Neural crest cell (in vitro differentiated cells): ENCODE measurements around the gene ATG16L1. TPM values are rescaled to one million over a fixed set of nuclear protein-coding genes. Genes with fewer than 3 reads are reported as not detected.

ENCODE experiments used
- DNase-seq: peaks from one replicate; pipeline ENCODE4 v3.0.0; 2021; ENCODE audit warnings: low read depth, mixed read lengths, low spot score
- H3K27ac Mint-ChIP-seq: one replicate; pipeline ENCODE4 v1.8.0; 2021; ENCODE audit warnings: mild to moderate bottlenecking, mixed read lengths; ENCODE audit not compliant: unreplicated experiment
- H3K27me3 Mint-ChIP-seq: 2 replicates; pipeline ENCODE4 v1.8.0; 2021; ENCODE audit warnings: low read depth, mild to moderate bottlenecking, mixed read lengths
- H3K36me3 Mint-ChIP-seq: 2 replicates; pipeline ENCODE4 v1.8.0; 2021; ENCODE audit warnings: low read depth, mild to moderate bottlenecking, mixed read lengths
- H3K4me1 Mint-ChIP-seq: 2 replicates; pipeline ENCODE4 v1.8.0; 2021; ENCODE audit warnings: mixed read lengths
- H3K4me3 Mint-ChIP-seq: one replicate; pipeline ENCODE4 v1.8.0; 2021; ENCODE audit warnings: mild to moderate bottlenecking, mixed read lengths
- H3K9me3 Mint-ChIP-seq: 2 replicates; pipeline ENCODE4 v1.8.0; 2021; ENCODE audit warnings: mixed read lengths
- CTCF ChIP-seq: fragments of 200-600 bp; sonication (generic); conservative IDR thresholded peaks from 2 replicates; pipeline ENCODE4 v1.5.0; 2021; ENCODE audit warnings: antibody characterized with exemption, mild to moderate bottlenecking
- total RNA-seq: library from RNA; stranded (reverse); gene quantifications from 2 replicates; pipeline ENCODE4 v1.2.1, GENCODE V29; 2021

Gene ATG16L1
- total RNA-seq, 1 donor from 2014 or later, result 28.2 TPM

GRCh38 chr2:233208382-233209116, 42.9 kb upstream of the ATG16L1 start:
- H3K9me3 Mint-ChIP-seq, result no peaks in the 10 kb centered on the region
- no peaks in the 10 kb centered on the region for H3K36me3 Mint-ChIP-seq
- no peak overlapping the region for H3K27ac Mint-ChIP-seq
- H3K4me1 Mint-ChIP-seq, result peaks cover 13% of the 10 kb centered on the region
- no peak for DNase-seq
- H3K27me3 Mint-ChIP-seq, result peaks cover 24% of the 10 kb centered on the region
- no peak overlapping the region for H3K4me3 Mint-ChIP-seq
- TF ChIP-seq CTCF, result no peak

GRCh38 chr2:233209117-233209532, 42.3 kb upstream of the ATG16L1 start:
- Mint-ChIP-seq H3K9me3 (no peaks in the 10 kb centered on the region), H3K4me3 (no peak overlapping the region)

GRCh38 chr2:233209533-233210171, 41.8 kb upstream of the ATG16L1 start:
- Mint-ChIP-seq H3K4me1 (peaks cover 13% of the 10 kb centered on the region), H3K4me3 (peak overlapping the region; percentile 58), H3K9me3 (no peaks in the 10 kb centered on the region), H3K27me3 (peaks cover 26% of the 10 kb centered on the region), H3K27ac (peak overlapping the region; percentile 45), H3K36me3 (no peaks in the 10 kb centered on the region)
- no peak for TF ChIP-seq CTCF
- DNase-seq, result no peak

More at GRCh38 chr2:233209117-233209532, 42.3 kb upstream of the ATG16L1 start:
- no peak for DNase-seq
- Mint-ChIP-seq H3K36me3 (no peaks in the 10 kb centered on the region), H3K27ac (no peak overlapping the region), H3K4me1 (peaks cover 13% of the 10 kb centered on the region), H3K27me3 (peaks cover 26% of the 10 kb centered on the region)
- no peak for TF ChIP-seq CTCF

- no peak for DNase-seq
- H3K4me3 Mint-ChIP-seq, result no peak overlapping the region
- TF ChIP-seq CTCF, result no peak
- peaks cover 13% of the 10 kb centered on the region for H3K4me1 Mint-ChIP-seq
- H3K9me3 Mint-ChIP-seq, result no peaks in the 10 kb centered on the region
- H3K27ac Mint-ChIP-seq, result no peak overlapping the region
- H3K27me3 Mint-ChIP-seq, result peaks cover 26% of the 10 kb centered on the region
- no peaks in the 10 kb centered on the region for H3K36me3 Mint-ChIP-seq
Measured at GRCh38 chr2:233210281-233210680, 41.2 kb upstream of the ATG16L1 start.

GRCh38 chr2:233210843-233211547, 40.5 kb upstream of the ATG16L1 start:
- no peak for DNase-seq
- Mint-ChIP-seq H3K4me1 (peaks cover 13% of the 10 kb centered on the region), H3K9me3 (no peaks in the 10 kb centered on the region), H3K4me3 (no peak overlapping the region), H3K27me3 (peaks cover 26% of the 10 kb centered on the region), H3K27ac (no peak overlapping the region), H3K36me3 (no peaks in the 10 kb centered on the region)
- TF ChIP-seq CTCF, result no peak
